ENCODE results near the gene RBM18.

RBM18 gene

GRCh38 chr9:122227575-122227900 lies 37.1 kb downstream of the RBM18 start:
- H3K36me3 ChIP-seq (replicated peaks; ENCODE audit: low read depth, low read length): no peaks in the 10 kb centered on the region
- H4K20me1 ChIP-seq (ENCODE audit: insufficient read depth, low read length): no peaks in the 10 kb centered on the region
- H3K4me2 ChIP-seq (ENCODE audit: low read length): no peak overlapping the region
- no peak for TF ChIP-seq EZH2phosphoT487 (IDR thresholded peaks at IDR 0.05; ENCODE audit: low read depth)
- TF ChIP-seq, protein P1, sequence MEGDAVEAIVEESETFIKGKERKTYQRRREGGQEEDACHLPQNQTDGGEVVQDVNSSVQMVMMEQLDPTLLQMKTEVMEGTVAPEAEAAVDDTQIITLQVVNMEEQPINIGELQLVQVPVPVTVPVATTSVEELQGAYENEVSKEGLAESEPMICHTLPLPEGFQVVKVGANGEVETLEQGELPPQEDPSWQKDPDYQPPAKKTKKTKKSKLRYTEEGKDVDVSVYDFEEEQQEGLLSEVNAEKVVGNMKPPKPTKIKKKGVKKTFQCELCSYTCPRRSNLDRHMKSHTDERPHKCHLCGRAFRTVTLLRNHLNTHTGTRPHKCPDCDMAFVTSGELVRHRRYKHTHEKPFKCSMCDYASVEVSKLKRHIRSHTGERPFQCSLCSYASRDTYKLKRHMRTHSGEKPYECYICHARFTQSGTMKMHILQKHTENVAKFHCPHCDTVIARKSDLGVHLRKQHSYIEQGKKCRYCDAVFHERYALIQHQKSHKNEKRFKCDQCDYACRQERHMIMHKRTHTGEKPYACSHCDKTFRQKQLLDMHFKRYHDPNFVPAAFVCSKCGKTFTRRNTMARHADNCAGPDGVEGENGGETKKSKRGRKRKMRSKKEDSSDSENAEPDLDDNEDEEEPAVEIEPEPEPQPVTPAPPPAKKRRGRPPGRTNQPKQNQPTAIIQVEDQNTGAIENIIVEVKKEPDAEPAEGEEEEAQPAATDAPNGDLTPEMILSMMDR (IDR thresholded peaks at IDR 0.05; ENCODE audit: low read depth, low read length): no peak
- H3K4me3 ChIP-seq (ENCODE audit: low read length): no peak overlapping the region
- H3K9me3 ChIP-seq (ENCODE audit: insufficient read depth, low read length): no peaks in the 10 kb centered on the region
- peaks cover 27% of the 10 kb centered on the region for H3K27me3 ChIP-seq (ENCODE audit: low read depth, low read length)
- no peak overlapping the region for H3K9ac ChIP-seq (ENCODE audit: low read length)
- H3K4me1 ChIP-seq (ENCODE audit: low read length): no peaks in the 10 kb centered on the region
- no peaks in the 10 kb centered on the region for H3K79me2 ChIP-seq (ENCODE audit: low read length)
- no peak overlapping the region for H2AFZ ChIP-seq (ENCODE audit: low read depth, low read length)
- no peak overlapping the region for H3K27ac ChIP-seq (ENCODE audit: low read length)

DNA sequence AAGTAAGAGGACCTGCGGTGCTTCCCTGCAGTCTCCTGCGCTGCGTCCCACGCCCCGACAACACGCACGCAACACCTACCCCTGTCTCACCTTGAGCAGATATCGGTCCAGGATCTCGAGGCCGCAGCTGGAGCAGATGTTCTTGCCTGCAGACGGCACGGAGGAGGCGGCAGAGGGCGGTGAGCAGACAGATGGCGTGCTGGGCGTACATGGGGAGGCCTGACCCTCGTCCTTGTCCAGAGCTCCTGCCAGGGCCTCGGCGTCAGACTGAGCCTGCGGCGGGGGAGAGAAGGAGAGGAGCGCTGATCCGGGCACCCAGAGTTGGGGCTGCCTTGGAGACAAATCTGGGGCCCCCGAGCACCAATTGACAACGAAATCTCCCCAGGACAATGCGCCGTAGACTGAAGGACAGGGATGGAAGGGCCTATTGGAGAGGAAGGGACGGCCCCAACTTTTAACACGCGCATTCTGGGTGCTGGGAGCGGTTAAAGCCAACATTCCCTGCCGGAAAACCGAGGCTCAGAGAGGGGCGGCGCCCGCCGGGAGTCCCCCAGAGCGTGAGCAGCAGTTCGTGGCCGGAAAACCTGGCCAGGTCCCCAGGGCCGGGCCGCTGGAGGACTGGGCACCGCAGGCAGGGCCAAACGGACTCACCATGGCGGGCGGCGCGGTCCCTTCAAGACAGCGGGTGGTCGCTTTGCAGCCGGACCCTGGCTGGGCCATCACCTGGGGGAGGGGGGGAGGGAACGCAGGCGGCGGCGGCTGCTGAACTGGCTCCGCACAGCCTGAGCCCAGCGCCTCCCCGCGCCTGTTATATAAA lies 37.7 kb downstream of the RBM18 start:
- H3K9ac ChIP-seq (ENCODE audit: low read length): no peak overlapping the region
- no peaks in the 10 kb centered on the region for H4K20me1 ChIP-seq (ENCODE audit: insufficient read depth, low read length)
- no peaks in the 10 kb centered on the region for H3K4me1 ChIP-seq (ENCODE audit: low read length)
- no peak overlapping the region for H3K4me2 ChIP-seq (ENCODE audit: low read length)
- H3K79me2 ChIP-seq (ENCODE audit: low read length): no peaks in the 10 kb centered on the region
- peaks cover 27% of the 10 kb centered on the region for H3K27me3 ChIP-seq (ENCODE audit: low read depth, low read length)
- H2AFZ ChIP-seq (ENCODE audit: low read depth, low read length): no peak overlapping the region
- no peak overlapping the region for H3K27ac ChIP-seq (ENCODE audit: low read length)
- H3K9me3 ChIP-seq (ENCODE audit: insufficient read depth, low read length): no peaks in the 10 kb centered on the region
- H3K4me3 ChIP-seq (ENCODE audit: low read length): no peak overlapping the region
- H3K36me3 ChIP-seq (replicated peaks; ENCODE audit: low read depth, low read length): no peaks in the 10 kb centered on the region
- TF ChIP-seq, protein P1 (IDR thresholded peaks at IDR 0.05; ENCODE audit: low read depth, low read length): no peak
- no peak for TF ChIP-seq EZH2phosphoT487 (IDR thresholded peaks at IDR 0.05; ENCODE audit: low read depth)

GRCh38 chr9:122226142-122226757 lies 38.4 kb downstream of the RBM18 start:
- Histone ChIP-seq H3K4me1 (ENCODE audit: low read length) (no peaks in the 10 kb centered on the region), H3K79me2 (ENCODE audit: low read length) (no peaks in the 10 kb centered on the region), H3K9ac (ENCODE audit: low read length) (no peak overlapping the region), H4K20me1 (ENCODE audit: insufficient read depth, low read length) (no peaks in the 10 kb centered on the region), H3K4me3 (ENCODE audit: low read length) (no peak overlapping the region), H3K4me2 (ENCODE audit: low read length) (no peak overlapping the region), H3K27ac (ENCODE audit: low read length) (no peak overlapping the region), H3K9me3 (ENCODE audit: insufficient read depth, low read length) (no peaks in the 10 kb centered on the region), H2AFZ (ENCODE audit: low read depth, low read length) (no peak overlapping the region), H3K27me3 (ENCODE audit: low read depth, low read length) (peaks cover 24% of the 10 kb centered on the region), H3K36me3 (replicated peaks; ENCODE audit: low read depth, low read length) (no peaks in the 10 kb centered on the region)
- no peak for TF ChIP-seq EZH2phosphoT487 (IDR thresholded peaks at IDR 0.05; ENCODE audit: low read depth)
- TF ChIP-seq, protein P1 (IDR thresholded peaks at IDR 0.05; ENCODE audit: low read depth, low read length): no peak

- H3K9me3 ChIP-seq (ENCODE audit: insufficient read depth, low read length): no peaks in the 10 kb centered on the region
- H3K27me3 ChIP-seq (ENCODE audit: low read depth, low read length): peaks cover 17% of the 10 kb centered on the region
- H4K20me1 ChIP-seq (ENCODE audit: insufficient read depth, low read length): no peaks in the 10 kb centered on the region
- H3K27ac ChIP-seq (ENCODE audit: low read length): no peak overlapping the region
- no peak overlapping the region for H2AFZ ChIP-seq (ENCODE audit: low read depth, low read length)
- no peak for TF ChIP-seq EZH2phosphoT487 (IDR thresholded peaks at IDR 0.05; ENCODE audit: low read depth)
- TF ChIP-seq, protein P1 (IDR thresholded peaks at IDR 0.05; ENCODE audit: low read depth, low read length): no peak
- H3K9ac ChIP-seq (ENCODE audit: low read length): no peak overlapping the region
- no peaks in the 10 kb centered on the region for H3K79me2 ChIP-seq (ENCODE audit: low read length)
- no peak overlapping the region for H3K4me3 ChIP-seq (ENCODE audit: low read length)
- no peak overlapping the region for H3K4me2 ChIP-seq (ENCODE audit: low read length)
- H3K36me3 ChIP-seq (replicated peaks; ENCODE audit: low read depth, low read length): no peaks in the 10 kb centered on the region
- H3K4me1 ChIP-seq (ENCODE audit: low read length): no peaks in the 10 kb centered on the region
These were observed 39.1 kb downstream of the RBM18 start for GRCh38 chr9:122225312-122226141.

Measured in OCI-LY3 (cell line).